ENCODE data around the gene GNLY.
A peak's percentile ranks its signal among the peaks of the same experiment; 100 is the strongest.

Gene GNLY

GRCh38 chr2:85682378-85682777 lies 11.8 kb upstream of the GNLY start:
- intact Hi-C loops (cut with DNase I; ENCODE audit: low total_unique reads), result no loop called here
- Histone ChIP-seq H3K4me1 (peaks cover 0 to 10% (median 7%) of the 10 kb centered on the region in 4 donors), H3K36me3 (no peaks in the 10 kb centered on the region), H3K27ac (no peak overlapping the region), H3K4me3 (no peak overlapping the region), H3K9me3 (no peaks in the 10 kb centered on the region), H3K27me3 (no peaks in the 10 kb centered on the region)
- DNase-seq, result no peak
- TF ChIP-seq, protein P1, sequence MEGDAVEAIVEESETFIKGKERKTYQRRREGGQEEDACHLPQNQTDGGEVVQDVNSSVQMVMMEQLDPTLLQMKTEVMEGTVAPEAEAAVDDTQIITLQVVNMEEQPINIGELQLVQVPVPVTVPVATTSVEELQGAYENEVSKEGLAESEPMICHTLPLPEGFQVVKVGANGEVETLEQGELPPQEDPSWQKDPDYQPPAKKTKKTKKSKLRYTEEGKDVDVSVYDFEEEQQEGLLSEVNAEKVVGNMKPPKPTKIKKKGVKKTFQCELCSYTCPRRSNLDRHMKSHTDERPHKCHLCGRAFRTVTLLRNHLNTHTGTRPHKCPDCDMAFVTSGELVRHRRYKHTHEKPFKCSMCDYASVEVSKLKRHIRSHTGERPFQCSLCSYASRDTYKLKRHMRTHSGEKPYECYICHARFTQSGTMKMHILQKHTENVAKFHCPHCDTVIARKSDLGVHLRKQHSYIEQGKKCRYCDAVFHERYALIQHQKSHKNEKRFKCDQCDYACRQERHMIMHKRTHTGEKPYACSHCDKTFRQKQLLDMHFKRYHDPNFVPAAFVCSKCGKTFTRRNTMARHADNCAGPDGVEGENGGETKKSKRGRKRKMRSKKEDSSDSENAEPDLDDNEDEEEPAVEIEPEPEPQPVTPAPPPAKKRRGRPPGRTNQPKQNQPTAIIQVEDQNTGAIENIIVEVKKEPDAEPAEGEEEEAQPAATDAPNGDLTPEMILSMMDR (IDR thresholded peaks at IDR 0.05), result no peak

- H3K27ac ChIP-seq, result no peak overlapping the region
- TF ChIP-seq, protein P1 (IDR thresholded peaks at IDR 0.05), result no peak
- intact Hi-C loops (cut with DNase I; ENCODE audit: low total_unique reads), result loop anchor here (2.0 kb wide), 1 partner anchor 16 kb away; the partner anchor contains the start of gene SFTPB
These were observed 9.8 kb upstream of the GNLY start for GRCh38 chr2:85684380-85684779.

DNA sequence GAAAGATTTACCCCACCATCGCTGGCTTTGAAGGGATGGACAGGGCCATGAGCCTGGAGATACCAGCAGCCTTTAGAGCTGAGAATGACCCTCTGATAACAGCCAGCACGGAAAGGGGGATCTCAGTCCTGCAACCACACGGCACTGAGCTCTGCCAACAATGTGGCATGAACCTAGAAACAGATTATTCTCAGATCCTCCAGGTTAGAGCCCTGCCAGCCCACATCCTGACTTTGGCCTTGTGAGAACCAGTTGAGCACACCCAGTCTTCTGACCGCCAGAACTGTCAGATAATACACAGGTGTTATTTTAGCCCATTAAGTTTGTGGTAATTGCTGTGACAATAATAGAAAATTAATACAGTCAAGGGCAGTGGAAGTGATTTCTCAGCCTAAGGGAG lies 9.4 kb upstream of the GNLY start:
- Histone ChIP-seq H3K4me3 (no peak overlapping the region), H3K9me3 (no peaks in the 10 kb centered on the region), H3K36me3 (no peaks in the 10 kb centered on the region), H3K4me1 (no peaks in the 10 kb centered on the region), H3K27ac (no peak overlapping the region), H3K27me3 (no peaks in the 10 kb centered on the region)
- TF ChIP-seq, protein P1 (IDR thresholded peaks at IDR 0.05), result no peak
- DNase-seq, result peak in 1 of 2 donors; percentile 20
- intact Hi-C loops (cut with DNase I; ENCODE audit: low total_unique reads), result loop anchor here (2.0 kb wide), 1 partner anchor 16 kb away; the partner anchor contains the start of gene SFTPB

More at GRCh38 chr2:85684380-85684779, 9.8 kb upstream of the GNLY start:
- Histone ChIP-seq H3K9me3 (no peaks in the 10 kb centered on the region), H3K27me3 (no peaks in the 10 kb centered on the region), H3K36me3 (no peaks in the 10 kb centered on the region), H3K4me1 (peaks cover 0 to 1% (median under 1%) of the 10 kb centered on the region in 4 donors), H3K4me3 (no peak overlapping the region)
- no peak for DNase-seq

DNA sequence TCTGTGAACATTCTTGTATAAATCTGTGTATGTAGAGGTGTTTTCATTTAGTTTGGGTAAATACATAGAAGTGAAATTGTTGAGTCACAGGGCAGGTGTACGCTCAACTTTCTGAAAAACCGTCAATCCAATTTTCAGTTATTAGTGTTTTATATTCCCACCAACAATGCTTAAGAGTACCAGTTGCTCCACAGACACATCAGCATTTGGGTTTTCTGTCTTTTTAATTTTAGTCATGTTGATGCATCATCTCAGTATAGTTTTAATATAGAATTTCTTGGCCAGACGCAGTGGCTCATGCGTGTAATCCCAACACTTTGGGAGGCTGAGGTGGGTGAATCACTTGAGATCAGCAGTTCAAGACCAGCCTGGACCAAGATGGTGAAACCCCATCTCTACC lies 3.2 kb upstream of the GNLY start:
- Histone ChIP-seq H3K27ac (no peak overlapping the region), H3K27me3 (peaks cover 0 to 6% of the 10 kb centered on the region in 2 donors), H3K4me1 (no peaks in the 10 kb centered on the region), H3K36me3 (no peaks in the 10 kb centered on the region), H3K4me3 (no peak overlapping the region), H3K9me3 (no peaks in the 10 kb centered on the region)
- TF ChIP-seq, protein P1 (IDR thresholded peaks at IDR 0.05), result no peak
- intact Hi-C loops (cut with DNase I; ENCODE audit: low total_unique reads), result no loop called here
- no peak for DNase-seq

GRCh38 chr2:85692039-85692645 lies 2.0 kb upstream of the GNLY start:
- Histone ChIP-seq H3K4me1 (no peaks in the 10 kb centered on the region), H3K36me3 (no peaks in the 10 kb centered on the region), H3K4me3 (no peak overlapping the region), H3K27ac (no peak overlapping the region), H3K27me3 (peaks cover 0 to 6% of the 10 kb centered on the region in 2 donors), H3K9me3 (no peaks in the 10 kb centered on the region)
- intact Hi-C loops (cut with DNase I; ENCODE audit: low total_unique reads), result no loop called here
- TF ChIP-seq, protein P1 (IDR thresholded peaks at IDR 0.05), result no peak
- peak in 1 of 2 donors; percentile 25 for DNase-seq
